WERI-Rb-1 (cell line): ENCODE results near the gene PTPRN2.

Experiments
- DNase-seq: peaks from one replicate; pipeline ENCODE4 v3.0.0-alpha.2; 2020
- H3K27ac ChIP-seq: fragments of 250-450 bp; sonication (Bioruptor Pico); 2 replicates; pipeline ENCODE4 v1.5.1; 2020; ENCODE audit warnings: mild to moderate bottlenecking, moderate library complexity
- H3K27me3 ChIP-seq: fragments of 250-450 bp; sonication (Bioruptor Pico); 2 replicates; pipeline ENCODE4 v1.5.1; 2021; ENCODE audit warnings: mild to moderate bottlenecking, low read depth, moderate library complexity; ENCODE audit not compliant: insufficient read depth, severe bottlenecking
- H3K36me3 ChIP-seq: fragments of 250-450 bp; sonication (Bioruptor Pico); 2 replicates; pipeline ENCODE4 v1.5.1; 2020; ENCODE audit warnings: mild to moderate bottlenecking, moderate library complexity
- H3K4me3 ChIP-seq: 2 replicates; pipeline ENCODE4 v1.5.1; 2011; ENCODE audit warnings: low read depth, mild to moderate bottlenecking, control low read depth, low read length
- H3K9me3 ChIP-seq: fragments of 250-450 bp; sonication (Bioruptor Pico); 2 replicates; pipeline ENCODE4 v1.5.1; 2021; ENCODE audit warnings: mild to moderate bottlenecking, moderate library complexity; ENCODE audit not compliant: severe bottlenecking
- CTCF ChIP-seq: IDR thresholded peaks from 2 replicates; pipeline ENCODE4 v1.5.1; 2011; ENCODE audit warnings: low read depth, mild to moderate bottlenecking, control low read depth, inconsistent platforms, low read length

PTPRN2 gene

GRCh38 chr7:157523371-157523765 is 1064.3 kb downstream of the PTPRN2 start:
- no peak for DNase-seq
- Histone ChIP-seq H3K4me3 (no peak overlapping the region), H3K27me3 (no peaks in the 10 kb centered on the region), H3K36me3 (no peaks in the 10 kb centered on the region), H3K9me3 (no peaks in the 10 kb centered on the region), H3K27ac (no peak overlapping the region)
- TF ChIP-seq CTCF: no peak

DNA sequence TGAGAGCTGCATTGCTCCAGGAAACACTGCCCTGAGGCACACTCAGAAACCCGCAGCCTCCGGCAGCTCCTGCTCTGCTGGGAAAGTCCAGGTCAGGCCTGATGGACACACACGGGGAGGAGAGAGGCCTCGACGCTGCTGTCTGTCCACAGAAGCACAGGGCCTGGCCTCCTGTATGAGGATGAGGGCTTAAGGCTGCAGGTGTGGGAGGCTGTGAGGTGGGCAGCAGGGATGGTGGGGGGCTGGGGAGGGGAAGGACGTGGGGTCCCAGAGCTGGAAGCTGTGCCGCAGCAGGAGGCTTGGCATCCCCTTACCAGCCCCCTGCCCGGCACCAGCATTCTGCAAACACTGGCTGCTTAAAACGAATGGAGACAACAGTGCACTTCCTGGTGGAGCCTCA is 1064.7 kb downstream of the PTPRN2 start:
- TF ChIP-seq CTCF: no peak
- Histone ChIP-seq H3K27me3 (no peaks in the 10 kb centered on the region), H3K4me3 (no peak overlapping the region), H3K9me3 (no peaks in the 10 kb centered on the region), H3K27ac (no peak overlapping the region), H3K36me3 (no peaks in the 10 kb centered on the region)
- DNase-seq: no peak

DNA sequence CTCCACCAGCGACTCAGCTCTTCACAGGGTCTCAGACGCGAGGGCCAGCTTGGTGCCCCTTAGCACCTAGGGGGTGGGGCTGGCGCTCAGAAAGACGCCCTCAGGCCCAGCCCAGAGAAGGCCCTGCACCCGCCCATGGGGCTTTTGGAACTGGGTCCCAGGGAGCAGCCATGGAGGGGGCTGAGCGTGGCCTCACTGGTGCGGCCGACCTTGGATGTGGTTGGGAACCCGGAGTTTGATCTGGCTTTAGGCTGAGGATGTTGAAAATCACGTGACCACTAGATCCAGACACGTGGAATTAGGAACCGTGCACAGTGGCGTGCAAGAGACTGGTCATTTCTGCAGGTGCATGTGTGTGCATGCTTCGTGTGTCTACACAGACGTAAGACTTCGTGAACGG is 1065.4 kb downstream of the PTPRN2 start:
- Histone ChIP-seq H3K27ac (no peak overlapping the region), H3K36me3 (no peaks in the 10 kb centered on the region), H3K4me3 (no peak overlapping the region), H3K27me3 (no peaks in the 10 kb centered on the region), H3K9me3 (no peaks in the 10 kb centered on the region)
- DNase-seq: no peak
- TF ChIP-seq CTCF: no peak

GRCh38 chr7:157521752-157522151 is 1065.9 kb downstream of the PTPRN2 start:
- Histone ChIP-seq H3K36me3 (no peaks in the 10 kb centered on the region), H3K4me3 (no peak overlapping the region), H3K27me3 (no peaks in the 10 kb centered on the region), H3K9me3 (no peaks in the 10 kb centered on the region), H3K27ac (no peak overlapping the region)
- TF ChIP-seq CTCF: no peak
- DNase-seq: no peak

DNA sequence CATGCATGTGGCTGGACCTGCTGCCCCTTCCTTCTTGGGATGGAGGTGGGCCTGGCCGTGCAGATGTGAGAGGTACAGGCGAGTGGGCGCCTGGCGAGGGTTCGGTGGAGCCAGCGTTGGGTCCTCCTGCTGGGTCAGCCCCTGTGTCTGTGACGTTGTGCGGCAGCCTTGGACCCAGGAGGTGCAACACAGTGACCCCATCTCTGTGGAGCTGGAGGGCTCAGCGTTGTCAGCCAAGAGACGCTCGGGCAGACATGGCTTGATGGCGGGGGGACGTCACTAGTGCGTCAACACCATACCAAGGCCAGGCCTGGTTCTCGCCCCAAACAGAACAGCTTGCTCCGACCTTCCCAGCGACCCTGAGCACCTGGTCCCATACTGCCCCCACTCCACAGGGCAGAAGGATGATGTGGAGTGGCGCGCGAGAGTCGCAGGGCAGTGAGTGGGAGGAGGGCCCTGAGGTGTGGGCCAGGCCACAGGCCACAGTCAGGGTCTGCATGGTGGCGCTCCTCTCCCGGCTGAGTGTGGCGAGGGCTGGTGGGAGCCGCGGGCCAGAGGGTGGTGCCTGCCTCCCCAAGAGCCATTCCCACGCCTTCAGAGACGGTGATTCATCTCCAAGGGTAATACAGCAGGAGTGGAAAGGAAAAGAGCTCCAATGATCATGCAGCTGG is 1066.4 kb downstream of the PTPRN2 start:
- H3K4me3 ChIP-seq: no peak overlapping the region
- H3K27me3 ChIP-seq: no peaks in the 10 kb centered on the region
- TF ChIP-seq CTCF: no peak
- no peaks in the 10 kb centered on the region for H3K36me3 ChIP-seq
- H3K27ac ChIP-seq: no peak overlapping the region
- no peak for DNase-seq
- no peaks in the 10 kb centered on the region for H3K9me3 ChIP-seq

- DNase-seq: no peak
- H3K27ac ChIP-seq: no peak overlapping the region
- TF ChIP-seq CTCF: no peak
- no peaks in the 10 kb centered on the region for H3K27me3 ChIP-seq
- no peaks in the 10 kb centered on the region for H3K36me3 ChIP-seq
- no peak overlapping the region for H3K4me3 ChIP-seq
- no peaks in the 10 kb centered on the region for H3K9me3 ChIP-seq
Observed at GRCh38 chr7:157520249-157520648, 1067.4 kb downstream of the PTPRN2 start.
